Measurements from ENCODE around the gene C11orf86.
"Not testable (repeated sequence)": the region's sequence is repeated elsewhere in the genome, so short reads cannot be mapped to it uniquely, and the experiment has no call there.

The C11orf86 gene

GRCh38 chr11:66992041-66992440 is 16.9 kb downstream of the C11orf86 start:
- DNase-seq = no peak

- no peak for DNase-seq
Measured at GRCh38 chr11:66996609-66997273, 21.6 kb downstream of the C11orf86 start.

- DNase-seq = no peak
Measured at GRCh38 chr11:66999555-66999954, 24.5 kb downstream of the C11orf86 start.

- no peak for DNase-seq
Measured at GRCh38 chr11:67001332-67001731, 26.2 kb downstream of the C11orf86 start.

- peak; percentile 69 for DNase-seq
Measured at GRCh38 chr11:67002297-67002913, 27.3 kb downstream of the C11orf86 start.

GRCh38 chr11:67002921-67003411 is 27.9 kb downstream of the C11orf86 start:
- no peak for DNase-seq

- DNase-seq = not testable (repeated sequence)
Measured at GRCh38 chr11:67005200-67005599, 30.1 kb downstream of the C11orf86 start.

- DNase-seq = no peak
Measured at GRCh38 chr11:67006029-67006884, 31.2 kb downstream of the C11orf86 start.

- no peak for DNase-seq
Measured at GRCh38 chr11:67007126-67007525, 32.0 kb downstream of the C11orf86 start.

GRCh38 chr11:67010296-67010905 is 35.3 kb downstream of the C11orf86 start:
- DNase-seq = no peak

- no peak for DNase-seq
Measured at GRCh38 chr11:67013511-67014045, 38.5 kb downstream of the C11orf86 start.

- no peak for DNase-seq
Measured at GRCh38 chr11:67014343-67014742, 39.2 kb downstream of the C11orf86 start.

GRCh38 chr11:67015048-67015447 is 39.9 kb downstream of the C11orf86 start:
- no peak for DNase-seq

GRCh38 chr11:67016550-67016949 is 41.4 kb downstream of the C11orf86 start:
- DNase-seq = no peak

- no peak for DNase-seq
Measured at GRCh38 chr11:67020949-67021348, 45.8 kb downstream of the C11orf86 start.

- DNase-seq = no peak
Measured at GRCh38 chr11:67022341-67022933, 47.3 kb downstream of the C11orf86 start.

- DNase-seq = no peak
Measured at GRCh38 chr11:67022961-67023956, 48.2 kb downstream of the C11orf86 start, which contains the start of gene SYT12. Gene SYT12, plus strand, starts transcription at chr11:67023134. Its CDS starts 7,011 bp downstream, at chr11:67030145.

- DNase-seq = no peak
Measured at GRCh38 chr11:67023957-67024353, 48.9 kb downstream of the C11orf86 start.

- no peak for DNase-seq
Measured at GRCh38 chr11:67024410-67024809, 49.3 kb downstream of the C11orf86 start.

GRCh38 chr11:67024966-67025365 is 49.9 kb downstream of the C11orf86 start:
- no peak for DNase-seq

GRCh38 chr11:67025750-67026149 is 50.6 kb downstream of the C11orf86 start:
- no peak for DNase-seq
